HG03039 (cell line): ENCODE data around the gene CCL13.

ENCODE experiments used
- ATAC-seq: cut with Tn5 transposase; IDR thresholded peaks from one replicate; pipeline ENCODE4 v1.9.1; 2021; ENCODE audit warnings: mild to moderate bottlenecking, moderate library complexity; ENCODE audit not compliant: unreplicated experiment

The CCL13 gene

DNA sequence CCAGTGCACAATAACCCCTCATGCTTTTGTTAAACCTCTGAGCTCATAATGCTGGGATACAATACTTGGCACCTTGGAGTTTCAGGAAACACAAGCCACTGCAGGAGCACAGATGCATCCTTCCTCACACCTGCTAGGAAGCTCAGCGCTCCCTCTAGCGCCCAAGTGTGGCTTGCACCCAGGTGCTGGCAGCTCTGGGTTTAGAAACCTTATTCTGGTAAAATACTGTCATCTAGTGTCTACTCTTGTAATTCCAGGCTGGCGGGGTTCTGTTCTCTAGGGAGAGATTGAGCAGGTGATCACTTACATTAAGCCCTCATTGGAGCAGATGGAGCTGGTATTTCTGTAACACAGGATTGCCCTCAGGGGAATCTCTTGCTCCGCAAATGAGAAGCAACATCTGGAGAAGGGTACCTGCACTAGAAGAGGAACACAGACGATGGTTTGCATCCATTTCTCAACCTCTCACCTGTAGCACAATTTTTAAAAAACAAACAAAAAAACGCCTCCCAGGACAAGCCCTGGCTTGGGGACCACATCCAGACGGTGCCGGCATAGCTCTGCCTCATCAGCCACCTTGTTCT is 5.3 kb downstream of the CCL13 start:
- ATAC-seq = no peak

DNA sequence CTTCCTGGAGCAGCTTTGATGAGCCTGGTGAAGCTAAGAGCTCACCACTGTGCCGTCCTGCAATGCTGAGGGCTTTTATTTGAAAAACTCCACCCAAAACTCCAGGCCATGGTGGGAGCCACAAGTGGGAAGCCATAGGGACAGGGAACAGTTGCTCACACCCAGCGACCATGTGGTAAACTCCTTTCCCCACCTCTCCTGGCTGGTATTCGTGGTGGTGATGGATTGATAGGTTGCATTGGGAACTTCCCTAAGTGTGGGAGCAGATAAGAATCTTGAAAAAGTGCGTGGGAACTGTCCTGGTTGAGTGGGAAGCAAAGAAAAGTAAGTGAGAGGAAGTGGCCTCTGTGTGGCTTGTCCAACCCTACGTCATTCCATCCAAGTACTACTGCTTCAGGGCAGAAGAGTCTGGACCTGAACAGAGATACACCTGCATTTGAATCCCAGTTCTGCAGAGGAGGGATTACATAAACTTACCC is 6.9 kb downstream of the CCL13 start, which contains the start of gene CCL1:
Gene CCL1 (minus strand): TSS at position 51 of the 479 bp plus-strand sequence. CDS start 72 bp downstream, outside the sequence.
- no peak for ATAC-seq

DNA sequence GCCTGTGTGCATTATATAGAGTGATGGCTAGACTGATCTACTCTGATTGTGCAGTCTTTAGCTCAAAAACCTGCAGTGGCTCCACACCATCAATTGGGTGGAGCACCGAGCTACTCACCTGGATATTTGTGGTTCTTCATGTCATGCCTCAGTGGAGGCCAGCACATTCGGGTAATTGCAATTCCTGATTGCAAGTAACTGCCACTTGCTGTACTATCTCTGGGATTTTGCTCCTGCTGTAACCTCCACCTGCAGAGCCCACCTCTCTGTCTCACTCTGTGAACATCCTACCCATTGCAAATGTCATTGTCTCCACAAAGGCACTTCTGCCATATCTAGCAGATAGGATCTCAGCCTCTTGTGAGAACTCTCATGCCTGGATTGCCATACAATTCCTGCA is 8.5 kb downstream of the CCL13 start:
- ATAC-seq = no peak

DNA sequence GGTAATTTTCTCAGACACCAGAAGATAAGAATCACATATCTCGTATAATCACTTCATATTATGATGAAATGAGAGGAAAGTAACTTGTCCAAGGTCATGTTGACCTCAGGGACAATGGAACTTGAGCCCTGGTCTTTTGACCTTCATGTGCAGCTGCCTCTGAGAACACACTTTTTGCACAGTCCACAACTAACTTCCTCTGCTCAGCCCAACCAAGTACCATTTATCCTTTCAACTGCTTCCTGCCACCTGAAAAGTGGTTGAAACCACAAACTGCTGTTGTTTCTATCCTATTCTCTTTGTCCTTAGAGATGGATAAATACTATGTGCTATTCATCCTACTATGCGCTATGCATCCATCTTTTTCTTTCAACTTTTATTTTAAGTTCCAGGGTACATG is 9.1 kb downstream of the CCL13 start:
- no peak for ATAC-seq

DNA sequence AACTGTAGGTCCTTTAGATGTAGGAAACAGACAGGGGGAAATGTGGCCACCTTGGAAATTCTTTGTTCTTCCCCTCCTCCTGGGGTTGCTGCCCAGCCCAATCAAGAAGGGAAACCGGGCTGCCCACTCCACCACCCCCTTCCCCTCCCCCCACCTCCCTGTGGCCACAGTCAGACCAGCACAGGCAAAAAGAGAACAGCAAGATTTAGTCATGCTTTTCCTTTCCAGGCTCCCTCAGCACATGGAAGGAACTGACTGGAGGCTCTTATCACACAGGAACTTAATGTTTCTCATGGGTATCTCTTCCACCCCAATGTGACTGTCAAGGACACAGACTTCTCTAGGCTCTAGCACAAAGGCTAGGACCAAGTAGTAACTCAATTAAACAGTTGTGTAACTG is 9.7 kb downstream of the CCL13 start:
- no peak for ATAC-seq

DNA sequence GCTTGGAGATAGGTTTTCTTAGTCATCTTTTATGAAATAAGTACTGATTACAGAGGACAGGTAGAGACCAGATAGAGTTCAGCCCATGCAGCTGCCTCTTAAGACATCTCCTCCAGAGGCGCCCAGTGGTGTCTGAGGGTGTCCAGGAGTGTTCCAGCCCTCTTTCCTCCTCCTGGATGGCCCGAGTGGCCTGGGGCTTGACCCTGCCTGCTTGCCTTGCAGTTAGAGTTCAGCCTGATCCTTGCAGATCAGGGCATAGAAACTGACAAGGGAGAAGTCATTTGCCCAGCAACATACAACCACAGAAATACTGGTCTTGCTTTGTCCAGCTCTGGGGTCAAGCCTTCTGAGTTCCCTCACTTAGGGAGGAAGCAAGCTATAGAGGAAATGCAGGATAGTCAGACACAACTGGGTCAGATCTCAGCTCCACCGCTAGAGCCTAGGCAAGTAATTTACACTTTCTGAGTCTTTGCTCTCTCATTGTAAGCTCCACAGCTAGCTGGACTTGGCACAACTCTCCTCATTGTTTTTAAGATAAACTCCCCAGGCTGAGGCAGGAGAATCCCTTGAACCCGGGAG is 10.3 kb downstream of the CCL13 start:
- no peak for ATAC-seq

DNA sequence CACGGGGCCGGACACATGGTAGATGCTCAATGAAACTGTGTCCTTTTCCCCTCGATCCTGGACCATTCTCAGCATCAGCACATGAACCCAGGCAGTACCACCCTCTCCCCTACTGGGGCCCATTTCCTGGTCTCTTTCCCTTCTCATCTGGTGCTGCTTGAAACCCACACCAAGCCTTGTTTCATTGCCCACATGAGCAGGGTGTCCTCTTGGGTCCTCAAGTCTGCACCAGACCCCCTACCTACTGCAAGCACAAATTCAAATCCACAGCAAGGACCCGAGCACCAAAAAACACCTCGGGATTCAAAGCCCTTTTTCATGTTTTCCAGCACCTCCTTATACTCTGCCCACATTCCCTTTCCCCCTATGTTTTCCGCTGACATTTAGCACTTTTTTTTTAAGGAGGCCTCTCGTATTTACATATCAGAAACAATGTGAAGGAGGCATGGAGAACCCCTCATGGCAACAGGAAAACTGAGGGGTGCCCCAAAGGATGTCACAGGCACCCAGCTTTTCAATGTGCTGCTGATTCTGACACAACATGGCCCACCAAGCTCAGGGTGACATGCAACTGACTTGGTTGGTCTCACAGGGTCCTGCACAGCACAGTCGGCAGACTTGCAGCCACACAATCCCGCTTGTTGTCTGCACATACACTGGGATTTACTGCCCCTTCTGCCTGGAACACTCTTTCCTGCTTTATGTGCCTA is 11.4 kb downstream of the CCL13 start:
- ATAC-seq = no peak

DNA sequence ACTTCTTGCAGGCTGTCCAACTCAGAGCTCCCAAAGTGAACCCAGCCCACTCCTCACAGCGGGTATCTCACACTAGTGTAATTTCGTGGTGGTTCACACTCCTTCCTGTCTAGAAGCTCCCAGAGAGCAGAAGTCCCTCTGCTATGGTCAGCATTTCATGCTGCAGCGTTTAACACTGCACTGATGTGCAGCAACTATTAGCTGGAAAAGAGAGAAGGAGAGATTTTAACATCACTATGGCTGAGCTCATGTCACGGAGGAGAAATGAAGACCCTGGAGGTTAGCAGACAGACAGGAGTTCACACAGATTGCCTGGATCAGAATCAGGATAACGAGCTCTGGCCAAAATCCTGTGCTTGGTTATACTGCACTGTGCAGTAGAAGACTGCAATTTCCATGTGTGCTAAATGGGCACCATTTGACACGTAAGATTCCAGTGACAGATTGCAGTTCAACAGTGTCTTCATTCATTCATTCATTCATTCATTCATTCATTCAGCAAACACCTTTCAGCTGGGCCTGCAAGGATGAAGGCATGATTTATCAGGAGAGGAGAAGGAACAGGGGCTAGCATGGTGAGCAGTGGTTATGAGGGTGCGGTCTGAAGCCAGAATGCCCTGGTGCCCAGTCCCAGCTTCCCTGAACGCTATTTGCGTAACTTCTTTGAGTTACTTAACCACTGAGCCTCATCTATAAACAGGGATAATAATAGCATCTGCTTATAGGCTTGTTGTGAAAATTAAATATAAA is 12.1 kb downstream of the CCL13 start:
- no peak for ATAC-seq

DNA sequence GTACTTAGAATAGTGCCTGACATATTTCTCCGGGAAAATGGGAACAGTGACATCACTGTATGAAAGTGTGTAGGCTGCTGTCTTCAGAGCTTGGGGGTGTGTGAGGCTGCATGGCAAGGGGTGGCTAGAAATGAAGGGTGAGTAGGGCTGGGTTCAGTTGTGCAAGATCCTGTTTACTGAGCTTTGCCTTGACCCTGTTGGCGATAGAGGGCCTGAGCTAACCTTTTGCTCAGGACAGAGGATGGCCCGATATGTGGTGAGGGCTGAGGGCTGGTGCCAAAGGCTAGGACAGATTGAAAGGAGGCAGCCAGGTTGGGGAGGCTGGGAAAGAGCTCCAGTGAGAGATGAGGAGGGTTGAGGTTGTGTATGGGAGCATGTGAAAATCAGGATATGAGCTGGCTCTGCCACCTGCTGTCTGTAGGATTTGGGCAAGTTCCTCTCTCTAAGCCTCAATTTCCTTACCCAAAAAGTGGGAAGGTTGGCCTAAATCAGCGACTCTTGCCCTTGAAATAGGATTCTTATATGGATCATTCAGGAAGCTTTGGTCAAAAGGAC is 12.7 kb downstream of the CCL13 start:
- no peak for ATAC-seq

DNA sequence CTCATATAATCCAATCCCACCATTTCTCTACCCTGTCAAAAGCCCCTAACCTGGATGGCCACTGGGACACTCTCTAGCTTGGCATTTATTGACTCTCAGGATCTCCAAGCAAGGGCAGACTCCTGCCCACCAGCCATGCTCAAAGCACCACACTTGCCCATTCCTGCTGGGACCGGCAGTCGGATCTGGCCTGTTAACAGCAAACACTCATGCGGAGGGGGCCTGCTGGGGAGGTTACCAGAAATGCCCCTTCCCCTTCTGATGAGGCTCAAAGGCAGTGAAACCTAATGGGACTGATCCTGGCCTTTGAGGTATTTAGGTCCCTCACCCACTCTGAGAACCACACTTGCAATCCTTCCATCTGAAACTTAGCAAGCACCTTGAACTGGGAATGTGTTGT is 13.3 kb downstream of the CCL13 start:
- no peak for ATAC-seq

DNA sequence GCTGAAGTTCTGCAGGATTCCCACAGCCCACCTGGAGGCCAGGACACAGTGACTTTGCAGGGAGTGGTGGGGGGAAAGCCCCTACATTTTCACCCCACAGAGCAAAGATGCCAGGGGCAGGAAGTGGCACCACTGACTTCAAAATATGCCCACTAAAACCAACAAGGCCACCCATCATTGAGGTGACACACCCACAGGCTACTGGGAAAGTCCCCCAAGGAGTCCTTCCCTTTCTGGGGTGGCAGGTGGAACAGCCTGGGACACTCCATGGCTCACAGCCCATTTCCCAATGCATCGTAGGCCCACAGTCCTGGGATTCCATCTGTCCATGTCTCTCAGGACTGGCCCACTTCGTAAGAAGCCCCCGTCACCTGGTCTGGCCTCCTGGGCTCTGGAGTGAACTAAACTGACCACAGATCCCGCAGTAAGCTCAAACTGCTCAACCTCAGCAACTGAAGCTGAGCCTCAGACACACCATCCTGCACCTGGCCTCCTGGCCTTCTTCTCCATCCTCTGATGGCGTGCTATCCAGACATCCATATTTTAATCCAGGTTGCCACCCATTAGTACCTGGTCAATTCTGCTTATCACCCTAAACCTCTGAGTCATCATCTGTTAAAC is 14.2 kb downstream of the CCL13 start:
- no peak for ATAC-seq

DNA sequence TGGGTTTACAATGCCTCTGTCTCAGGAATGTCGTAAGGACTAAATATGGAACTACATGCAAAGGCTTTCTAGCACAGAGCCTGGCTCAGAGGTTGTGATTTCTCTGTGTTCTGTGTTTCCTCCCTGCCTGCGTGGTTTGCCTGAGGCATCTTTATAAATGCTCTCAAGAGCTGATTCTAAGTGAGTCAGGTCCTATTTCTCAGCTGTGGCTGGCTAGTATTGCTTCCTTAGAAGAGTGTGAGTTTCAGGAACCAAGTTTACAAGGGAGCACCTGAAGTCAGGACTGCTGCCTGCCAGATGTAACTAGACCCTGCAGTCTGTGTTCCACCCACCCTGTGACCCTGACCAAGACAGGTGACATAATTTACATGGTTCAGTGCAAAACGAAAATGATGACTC is 14.7 kb downstream of the CCL13 start:
- no peak for ATAC-seq

DNA sequence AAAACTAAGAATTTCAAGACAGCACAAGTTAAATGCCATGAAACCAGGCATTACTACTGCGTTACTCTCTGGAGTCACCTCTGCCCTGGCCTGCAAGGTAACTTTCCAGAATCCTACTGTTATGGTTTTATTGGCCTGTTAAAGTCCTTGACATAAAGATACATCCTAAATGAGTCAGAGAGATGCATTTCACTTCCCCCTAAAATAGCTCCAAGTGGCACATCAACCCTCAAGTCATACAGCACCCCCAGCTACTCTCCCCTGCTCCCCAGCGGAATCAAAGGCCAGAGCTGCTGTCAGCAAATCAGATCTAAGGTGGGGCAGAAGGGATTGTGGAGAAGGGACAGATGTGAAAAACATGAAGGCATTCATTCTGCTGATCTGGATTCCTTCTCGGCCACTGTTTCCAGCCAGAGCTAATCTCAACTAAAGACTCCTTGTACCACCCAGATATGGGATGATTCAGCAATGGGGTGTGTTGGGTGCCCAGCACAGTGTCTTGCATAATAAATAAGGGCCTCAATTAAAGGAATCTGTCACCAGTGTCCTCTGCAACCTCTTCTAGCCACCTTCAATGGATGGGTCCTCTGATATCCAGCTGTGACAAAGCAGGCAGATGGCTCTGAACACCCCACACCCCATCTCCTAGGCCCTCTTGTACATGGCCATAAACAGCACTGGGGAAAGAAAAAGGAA is 15.3 kb downstream of the CCL13 start:
- no peak for ATAC-seq

DNA sequence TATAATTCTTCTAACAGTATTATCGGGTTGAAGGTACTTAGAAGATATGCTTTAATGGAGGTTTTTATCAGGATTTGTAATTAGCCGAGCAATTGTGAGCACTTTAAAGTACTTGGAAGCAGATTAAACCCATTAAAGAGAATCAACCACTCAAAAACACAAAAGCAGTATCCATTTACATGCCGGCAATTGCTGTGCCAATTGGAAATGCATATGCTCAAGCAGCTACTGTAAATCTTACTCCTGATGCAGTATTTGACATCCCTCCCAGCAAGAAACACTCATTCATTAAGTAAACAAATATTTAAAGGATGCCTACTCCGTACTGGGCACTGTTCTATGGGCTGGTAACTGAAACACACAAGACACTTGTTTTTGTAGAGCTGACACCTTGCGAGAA is 18.2 kb downstream of the CCL13 start:
- ATAC-seq = no peak

DNA sequence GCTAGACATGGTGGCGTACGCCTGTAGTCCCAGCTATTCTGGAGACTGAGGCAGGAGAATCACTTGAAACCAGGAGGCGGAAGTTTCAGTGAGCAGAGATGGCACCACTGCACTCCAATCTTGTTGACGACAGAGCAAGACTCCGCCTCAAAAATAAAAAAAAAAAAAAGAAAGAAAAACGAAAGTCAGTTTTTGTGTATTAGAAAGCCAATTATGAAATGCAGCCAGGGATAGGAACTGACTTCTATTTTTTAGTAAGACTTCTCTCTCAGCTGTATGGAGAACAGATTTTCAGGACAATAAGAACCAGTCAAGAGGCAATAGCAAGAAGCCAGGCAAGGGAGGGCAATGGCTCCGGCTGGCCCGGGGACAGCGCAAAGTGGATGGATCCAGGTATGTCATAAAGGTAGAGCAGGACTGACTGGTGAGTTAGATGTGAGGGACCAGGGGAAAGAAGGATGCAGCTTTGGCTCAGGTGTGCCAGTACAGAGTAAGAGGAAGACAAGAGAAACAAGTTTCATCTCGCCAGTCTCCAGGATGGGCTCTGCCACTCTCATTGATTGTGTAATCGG is 19.2 kb downstream of the CCL13 start:
- no peak for ATAC-seq

DNA sequence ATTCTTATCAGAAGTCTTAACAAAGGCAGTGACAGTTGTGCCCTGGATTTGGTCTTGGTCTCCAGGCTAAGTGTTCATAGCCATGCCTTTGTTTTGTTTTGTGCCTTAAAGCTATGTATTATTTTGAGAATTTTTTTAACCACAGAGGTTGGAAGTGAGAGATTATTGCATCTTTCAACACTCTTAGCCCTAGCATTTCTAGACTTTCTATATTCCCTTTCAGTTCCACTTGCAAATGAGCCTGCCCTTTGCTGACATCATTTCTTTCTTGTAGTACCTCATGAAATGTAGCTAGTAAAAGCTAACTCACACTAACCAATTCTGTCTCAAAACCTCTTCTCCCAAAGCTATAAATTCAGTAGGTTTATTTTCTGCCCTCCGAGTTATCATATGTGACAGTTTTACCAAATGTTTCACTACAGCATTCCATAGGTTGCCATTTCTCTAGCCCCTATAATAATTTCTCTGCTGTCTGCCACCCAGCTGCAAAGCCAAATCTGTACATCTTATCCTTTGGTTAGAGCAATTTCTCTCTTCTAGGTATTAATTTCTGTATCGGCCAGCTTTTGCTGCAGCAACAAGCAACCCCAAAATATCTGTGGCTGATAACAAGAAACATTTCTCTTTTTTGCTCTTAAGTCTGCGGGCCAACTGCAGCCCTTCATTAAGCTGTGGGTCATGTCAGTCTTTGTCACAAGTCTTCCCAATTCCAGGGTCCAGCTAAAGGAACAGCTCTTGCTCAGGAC is 21.0 kb downstream of the CCL13 start:
- ATAC-seq = no peak

DNA sequence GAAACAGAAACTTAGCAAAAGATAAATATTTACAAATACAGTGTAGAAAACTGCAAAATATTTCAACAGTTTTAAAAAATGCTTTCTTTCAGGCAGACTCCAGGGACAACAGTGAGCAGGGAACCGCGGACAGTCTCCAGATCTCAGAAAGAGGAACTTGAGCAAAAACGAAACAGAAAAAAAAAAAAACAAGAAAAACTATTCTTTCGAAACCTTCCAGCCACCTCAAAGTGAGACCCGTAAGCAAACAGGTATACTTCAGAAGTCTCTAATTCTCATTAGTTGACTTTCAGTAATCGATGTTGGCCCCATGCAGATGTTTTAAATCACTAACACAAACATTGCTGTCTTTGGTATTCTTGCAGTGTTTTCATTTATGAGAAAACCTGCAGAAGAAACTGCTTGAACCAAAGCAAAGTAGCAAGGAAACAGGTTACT is 22.4 kb downstream of the CCL13 start:
- ATAC-seq = no peak

DNA sequence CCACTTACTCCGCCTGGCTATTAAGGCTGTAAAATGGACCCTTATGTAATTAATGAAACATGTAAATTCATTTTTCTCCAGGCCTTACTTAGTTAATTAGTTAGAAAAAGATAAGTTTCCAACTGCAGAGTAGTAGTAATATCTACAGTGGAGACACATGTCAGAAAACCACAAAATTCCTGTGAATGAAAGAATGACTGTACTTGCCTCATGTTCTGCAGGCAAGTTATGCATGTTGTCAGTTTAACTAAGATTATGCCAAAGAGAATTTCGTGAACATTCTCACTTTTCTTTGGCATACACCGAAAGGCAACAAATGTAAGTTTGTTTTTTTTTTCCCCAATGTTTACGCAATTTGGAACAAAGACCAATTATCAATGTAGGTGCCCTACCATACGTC is 23.6 kb downstream of the CCL13 start:
- ATAC-seq = no peak

DNA sequence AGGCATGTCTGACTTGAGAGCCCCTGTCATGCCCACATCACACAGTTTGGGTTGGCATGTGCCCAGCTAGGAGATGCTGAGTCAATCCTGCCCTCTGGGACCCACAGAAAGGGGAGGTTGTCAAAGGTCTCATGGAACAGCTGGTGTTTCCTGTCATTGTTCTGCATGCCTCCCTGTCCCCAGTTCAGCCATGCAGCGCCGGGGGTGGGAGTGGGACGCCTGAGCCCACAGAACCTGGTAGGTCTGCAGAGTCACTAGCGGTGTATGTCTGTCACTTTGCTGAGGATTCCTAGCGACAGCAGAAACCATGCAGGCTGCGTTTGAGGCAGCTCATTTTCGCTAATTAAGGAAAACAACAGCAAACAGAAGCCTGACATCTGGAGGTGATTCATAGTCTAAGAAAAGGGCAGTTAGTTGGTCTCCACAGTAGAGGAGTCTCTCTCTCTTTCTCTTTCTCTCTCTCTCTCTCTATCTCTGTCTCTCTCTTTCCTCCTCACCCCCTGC is 26.4 kb downstream of the CCL13 start:
- ATAC-seq = no peak
